ENCODE data around the gene PAAF1.
"Not testable (repeated sequence)": the region's sequence is repeated elsewhere in the genome, so short reads cannot be mapped to it uniquely, and the experiment has no call there.

PAAF1 gene, protein sequence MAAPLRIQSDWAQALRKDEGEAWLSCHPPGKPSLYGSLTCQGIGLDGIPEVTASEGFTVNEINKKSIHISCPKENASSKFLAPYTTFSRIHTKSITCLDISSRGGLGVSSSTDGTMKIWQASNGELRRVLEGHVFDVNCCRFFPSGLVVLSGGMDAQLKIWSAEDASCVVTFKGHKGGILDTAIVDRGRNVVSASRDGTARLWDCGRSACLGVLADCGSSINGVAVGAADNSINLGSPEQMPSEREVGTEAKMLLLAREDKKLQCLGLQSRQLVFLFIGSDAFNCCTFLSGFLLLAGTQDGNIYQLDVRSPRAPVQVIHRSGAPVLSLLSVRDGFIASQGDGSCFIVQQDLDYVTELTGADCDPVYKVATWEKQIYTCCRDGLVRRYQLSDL

DNA sequence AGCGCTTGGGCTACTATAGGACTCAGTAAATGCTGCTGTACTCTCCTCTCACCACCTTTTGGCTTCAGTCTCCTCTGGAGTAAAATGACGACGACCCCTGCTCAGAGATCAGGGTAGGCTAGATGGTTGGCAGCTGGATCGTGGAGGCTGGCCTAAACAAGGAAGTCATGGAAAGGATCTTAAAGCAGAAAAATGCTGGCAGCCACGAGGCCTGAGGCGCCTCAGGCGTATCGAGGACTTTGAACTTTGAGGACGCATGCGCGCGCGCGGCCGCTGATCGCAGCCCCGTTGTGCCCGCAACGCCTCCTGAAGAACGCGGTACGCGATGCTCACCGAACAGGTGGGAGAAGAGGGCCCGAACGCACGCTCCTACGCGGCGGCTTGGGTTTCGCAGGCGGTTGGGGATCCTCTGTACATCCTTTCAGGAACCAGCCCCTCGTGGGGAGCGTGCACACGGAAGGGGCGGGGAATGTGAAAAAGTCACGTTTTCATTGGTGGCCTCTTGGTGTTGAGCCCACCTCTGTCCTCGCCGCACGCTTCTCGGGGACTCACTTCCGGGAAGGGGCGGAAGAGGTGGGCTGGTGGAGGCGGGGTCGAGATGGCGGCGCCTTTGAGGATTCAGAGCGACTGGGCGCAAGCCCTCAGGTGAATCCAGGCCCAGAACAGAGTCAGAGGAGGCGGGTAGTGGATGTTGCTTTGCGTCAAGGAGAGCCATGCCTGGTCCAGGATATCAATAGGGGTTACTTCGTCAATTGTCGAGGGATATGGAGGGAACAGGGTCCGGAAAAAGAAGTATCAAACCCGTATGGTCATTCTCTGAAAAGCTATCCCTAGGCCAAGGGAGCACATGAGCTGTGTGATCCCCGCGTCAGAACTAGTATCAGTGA is at the start of gene PAAF1, which contains the start of gene COA4:
Gene PAAF1, plus strand, starts transcription at position 576 of the 887 bp plus-strand sequence. Its CDS starts 23 bp downstream, at position 599.
Gene COA4, minus strand, starts transcription at position 423 of the 887 bp plus-strand sequence. CDS start 3,468 bp downstream, outside the sequence.
- peak; percentile 98 for DNase-seq

DNA sequence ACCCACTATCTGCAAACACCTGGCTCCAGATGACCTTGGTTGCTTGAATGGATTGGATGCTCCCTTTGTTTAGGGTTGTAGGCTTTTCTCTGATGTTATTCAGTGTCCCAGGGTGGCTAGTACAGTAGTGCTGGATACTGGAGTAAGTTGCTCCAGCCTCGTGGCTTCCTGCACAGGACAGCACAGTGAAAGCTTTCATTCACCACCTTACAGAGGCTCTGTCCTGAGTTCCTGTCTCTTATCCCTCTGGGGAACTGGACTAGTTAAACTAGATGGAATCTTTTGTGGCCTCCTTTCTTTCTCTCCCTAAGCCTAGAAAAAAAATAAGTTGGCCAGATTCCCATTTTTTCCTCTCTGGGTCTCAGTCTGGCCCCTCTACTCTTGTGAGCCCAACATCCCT is 46.5 kb upstream of the PAAF1 start:
- no peak for DNase-seq

DNA sequence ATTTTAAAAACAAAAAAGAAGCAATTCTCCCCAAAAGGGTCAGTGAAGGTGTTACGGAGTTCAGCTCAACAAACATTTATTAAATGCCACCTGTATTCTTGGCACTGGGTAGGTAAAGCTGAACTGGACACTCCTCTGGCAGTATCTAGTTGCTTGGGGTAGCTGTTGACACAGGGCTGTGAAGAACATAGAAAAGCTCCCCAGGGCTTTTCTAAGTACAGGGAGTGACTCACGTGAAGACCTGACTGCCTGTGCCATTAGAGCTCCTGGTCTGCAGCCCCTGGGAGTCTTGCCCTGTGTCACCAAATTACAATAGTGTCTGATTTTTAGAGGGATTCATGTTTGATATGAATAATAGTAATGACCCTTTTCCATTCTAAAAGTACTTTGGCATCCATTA is 43.7 kb upstream of the PAAF1 start:
- DNase-seq, result no peak

DNA sequence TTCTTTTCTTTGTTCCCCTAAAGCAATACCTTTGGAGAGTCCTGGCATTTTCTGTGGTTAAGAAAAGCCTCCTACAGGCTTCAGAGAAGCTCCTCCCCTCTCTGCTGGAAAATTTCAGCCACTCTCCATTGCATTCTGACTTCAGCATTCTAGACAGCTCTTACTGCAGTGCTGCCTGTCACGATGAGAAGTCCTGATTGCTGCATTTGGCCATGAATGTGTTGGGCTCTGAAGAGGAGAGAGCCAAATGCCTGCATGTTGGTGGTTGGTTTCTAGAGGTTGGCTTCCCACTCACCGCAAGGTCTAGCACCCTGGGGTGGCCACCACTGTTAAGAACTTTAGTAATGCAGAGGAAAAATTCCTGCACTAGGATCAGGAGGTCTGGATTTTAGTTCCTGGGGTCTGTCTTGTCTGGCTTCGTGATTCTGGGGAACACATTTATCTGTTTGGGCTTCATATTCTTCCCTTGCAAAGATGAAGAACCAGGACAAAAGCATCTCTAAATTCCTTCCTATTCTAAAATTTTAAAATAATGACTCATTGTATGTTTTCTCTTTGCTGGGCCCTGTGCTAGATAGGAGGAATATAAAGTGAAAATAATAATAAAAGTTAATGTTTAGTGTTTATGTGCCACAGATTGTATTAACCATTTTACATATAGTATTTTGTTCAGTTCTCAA is 38.2 kb upstream of the PAAF1 start:
- no peak for DNase-seq

DNA sequence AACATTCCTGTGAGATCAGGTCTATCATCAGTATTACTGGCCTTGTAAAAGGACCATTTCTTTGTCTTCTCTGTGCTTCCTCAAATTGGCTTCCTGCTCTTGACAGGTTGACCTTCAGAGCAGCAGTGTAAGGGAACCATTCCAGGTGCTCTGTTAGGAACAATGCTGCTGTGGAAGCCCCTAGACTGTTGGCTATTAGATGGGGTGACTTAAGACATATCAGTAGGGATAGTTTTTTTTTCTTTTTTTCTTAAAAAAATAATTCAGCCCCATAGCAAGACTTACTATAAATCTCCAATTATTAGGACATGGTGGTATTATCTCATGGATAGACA is 37.7 kb upstream of the PAAF1 start:
- no peak for DNase-seq

DNA sequence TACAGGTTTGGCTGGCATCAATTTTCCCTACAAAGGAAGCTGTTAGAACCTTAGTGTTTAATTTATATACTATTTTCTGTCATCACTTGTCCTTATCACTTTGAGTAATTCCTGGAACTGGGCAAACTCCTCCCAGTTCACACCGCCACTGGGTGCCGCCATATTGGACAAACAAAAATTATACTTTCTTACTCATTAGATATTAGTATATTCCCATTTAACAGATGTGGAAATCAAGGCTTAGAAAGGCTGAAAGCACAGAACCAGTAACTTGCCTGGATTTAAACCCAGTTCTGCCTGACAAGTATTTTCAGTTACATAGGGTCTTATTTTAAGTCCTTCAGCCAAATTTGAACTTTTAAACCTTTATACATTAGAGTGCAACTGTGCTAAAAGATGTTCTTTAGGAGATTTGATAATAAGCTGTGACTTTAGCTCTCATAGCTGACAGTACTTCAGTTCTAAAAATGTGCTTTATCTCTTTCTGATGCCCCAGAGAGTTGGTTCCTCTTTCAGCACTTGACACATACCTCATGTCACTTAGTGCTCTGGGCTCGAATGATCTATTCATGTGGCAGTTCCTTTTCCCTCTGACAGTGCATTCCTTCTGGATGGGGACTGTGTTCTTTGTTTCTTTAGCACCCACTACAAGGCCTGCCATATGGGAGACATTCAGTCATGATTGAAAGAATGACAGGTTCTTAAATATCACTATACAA is 25.6 kb upstream of the PAAF1 start:
- no peak for DNase-seq

DNA sequence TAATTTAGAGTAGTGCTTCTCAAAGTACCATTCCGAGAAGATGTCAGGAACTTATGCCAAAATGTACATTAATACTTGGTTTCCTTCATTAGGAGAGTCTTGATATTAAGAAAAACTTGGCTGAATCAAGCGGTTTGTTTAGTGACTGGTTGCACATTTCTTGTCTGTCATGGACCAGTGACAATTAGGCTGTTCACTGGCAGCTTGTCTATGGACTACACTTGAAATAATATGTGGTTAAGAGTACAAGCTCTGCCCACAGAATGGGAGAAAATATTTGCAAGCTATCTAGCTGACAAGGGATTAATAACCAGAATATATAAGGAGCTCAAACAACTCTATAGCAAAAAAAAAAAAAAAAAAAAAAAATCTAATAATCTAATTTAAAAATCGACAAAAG is 24.8 kb upstream of the PAAF1 start:
- no peak for DNase-seq

DNA sequence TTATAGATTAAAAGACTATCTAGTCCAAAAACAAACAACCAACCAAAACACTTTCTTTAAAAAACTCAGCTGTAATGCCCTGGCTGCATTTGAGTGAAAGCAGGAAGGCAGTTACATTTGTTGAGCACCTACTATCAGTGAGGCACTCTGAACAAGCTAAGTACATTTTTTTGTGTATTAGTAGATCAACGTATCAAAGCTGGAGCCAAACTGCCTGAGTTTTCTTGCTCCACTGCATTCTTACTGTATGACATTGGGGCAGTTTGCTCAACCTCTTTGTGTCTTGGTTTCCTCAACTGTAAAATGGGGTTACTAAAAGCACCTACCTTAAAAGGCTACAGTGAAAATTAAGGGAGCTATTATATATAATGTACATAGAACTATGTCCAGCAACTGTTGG is 22.1 kb upstream of the PAAF1 start:
- no peak for DNase-seq

DNA sequence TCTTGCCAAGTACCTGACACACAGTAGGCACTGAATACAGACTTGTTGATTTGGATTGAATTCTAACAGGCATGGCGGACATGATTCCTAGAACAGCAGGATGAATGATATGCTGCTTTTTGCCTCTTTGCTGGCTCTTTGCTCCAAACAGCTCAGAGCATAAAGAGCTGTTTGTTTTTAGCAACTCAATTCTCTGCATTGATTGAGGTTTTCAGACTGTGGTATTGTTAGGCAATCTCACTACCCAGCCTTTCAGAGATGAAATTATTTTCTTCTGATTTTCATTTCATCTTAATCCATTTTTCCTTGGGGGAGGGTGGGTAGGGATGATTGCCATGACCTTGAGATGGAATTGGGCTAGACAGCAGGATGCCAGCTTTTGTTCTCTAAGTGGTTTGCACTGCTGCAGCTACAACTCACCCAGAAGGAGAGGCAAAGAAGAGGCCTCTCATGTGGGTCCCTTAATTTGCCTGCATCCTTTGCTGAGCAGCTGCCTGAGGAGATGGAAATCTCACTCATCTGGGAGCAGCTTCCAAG is 20.7 kb upstream of the PAAF1 start:
- DNase-seq, result no peak

DNA sequence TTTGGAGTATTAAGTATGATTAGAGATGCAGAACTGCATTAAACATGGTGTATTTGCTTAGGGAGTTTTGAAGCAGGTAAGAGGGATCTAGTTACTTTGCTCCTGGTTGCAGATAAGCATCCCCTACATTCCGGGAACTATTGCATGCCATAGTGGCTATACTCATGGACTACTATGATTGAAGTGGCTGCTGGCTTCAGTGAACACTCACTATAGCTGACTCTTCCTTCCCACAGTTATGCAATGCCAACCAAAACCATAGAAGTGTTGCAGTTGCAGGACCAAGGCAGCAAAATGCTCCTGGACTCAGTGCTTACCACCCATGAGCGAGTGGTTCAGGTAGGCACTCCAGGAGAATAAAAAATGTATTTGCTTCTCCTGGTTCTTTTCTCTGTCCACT is 17.1 kb upstream of the PAAF1 start:
- DNase-seq, result no peak

DNA sequence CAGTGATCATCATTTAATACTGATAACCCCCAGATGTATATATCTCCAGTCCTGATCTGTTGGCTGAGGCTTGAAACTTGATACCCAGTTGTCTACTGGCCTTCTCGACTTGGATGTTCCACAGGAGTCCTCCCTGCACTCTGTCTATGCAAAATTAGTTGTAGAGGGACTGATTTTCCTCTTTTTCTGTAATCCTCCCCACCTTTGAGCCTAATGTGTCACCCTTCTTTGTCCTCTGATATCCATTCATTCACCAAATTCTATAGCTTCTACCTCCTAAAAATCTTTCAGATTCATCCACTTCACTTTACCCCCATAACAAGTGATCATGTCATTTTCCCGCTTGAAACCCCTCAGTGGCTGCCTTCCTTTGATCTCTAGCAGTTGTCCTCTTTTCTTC is 16.6 kb upstream of the PAAF1 start:
- DNase-seq, result no peak

DNA sequence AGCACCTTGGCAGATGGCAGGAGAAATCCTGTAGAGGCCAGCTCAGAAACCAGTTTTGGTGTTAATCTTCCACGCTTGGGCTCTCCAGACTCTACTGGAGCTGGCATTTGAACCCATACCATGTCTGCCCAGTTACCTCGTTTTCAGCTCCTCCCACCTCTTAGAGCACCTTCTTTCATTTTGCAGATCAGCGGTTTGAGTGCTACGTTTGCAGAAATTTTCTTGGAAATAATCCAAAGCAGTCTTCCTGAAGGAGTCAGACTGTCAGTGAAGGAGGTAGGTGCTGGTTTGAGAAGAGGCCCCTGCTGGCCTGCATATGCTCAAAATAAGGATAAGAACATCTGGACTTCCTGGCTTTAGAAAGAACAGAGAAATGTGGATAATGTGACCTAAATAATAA is 13.8 kb upstream of the PAAF1 start:
- DNase-seq, result no peak

DNA sequence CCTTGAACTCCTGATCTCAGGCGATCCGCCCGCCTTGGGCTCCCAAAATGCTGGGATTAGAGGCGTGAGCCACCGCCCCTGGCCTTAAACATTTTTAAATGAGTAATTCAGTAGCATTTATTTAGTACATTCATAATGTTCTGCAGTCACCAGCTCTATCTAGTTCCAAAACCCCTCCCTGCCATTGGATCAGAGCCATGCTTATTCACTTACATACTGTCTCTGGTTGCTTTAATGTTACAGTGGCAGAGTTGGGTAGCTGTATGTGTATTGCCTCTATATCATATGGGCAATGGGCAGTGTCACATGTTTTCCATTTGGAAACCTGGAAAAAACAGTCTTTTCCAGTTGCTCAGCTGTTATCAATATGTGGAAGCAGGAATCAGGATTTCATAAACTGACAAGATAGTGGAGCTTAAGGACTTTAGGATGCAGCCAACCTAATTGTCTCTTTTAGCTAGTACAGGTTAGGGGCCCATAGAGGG is 10.7 kb upstream of the PAAF1 start:
- DNase-seq, result no peak

DNA sequence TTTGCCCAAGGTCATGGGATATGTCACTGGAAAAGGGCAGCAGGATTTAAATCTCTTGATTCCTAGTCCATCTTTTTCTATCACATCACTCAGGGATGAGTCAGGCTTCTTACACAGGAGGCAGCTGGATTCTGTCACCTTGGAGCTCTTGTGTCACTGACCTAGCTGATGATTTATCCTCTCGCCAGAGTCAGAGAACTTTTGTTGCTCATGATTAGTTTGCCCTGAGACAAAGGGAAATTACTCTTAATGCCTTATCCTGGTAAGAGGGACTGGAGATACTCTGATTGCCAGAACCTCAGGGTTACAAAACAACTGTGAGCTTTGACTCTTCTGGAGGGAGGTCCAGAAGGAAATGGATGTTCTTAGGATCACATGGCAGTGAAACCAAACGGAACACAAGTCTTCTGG is 10.2 kb upstream of the PAAF1 start:
- no peak for DNase-seq

DNA sequence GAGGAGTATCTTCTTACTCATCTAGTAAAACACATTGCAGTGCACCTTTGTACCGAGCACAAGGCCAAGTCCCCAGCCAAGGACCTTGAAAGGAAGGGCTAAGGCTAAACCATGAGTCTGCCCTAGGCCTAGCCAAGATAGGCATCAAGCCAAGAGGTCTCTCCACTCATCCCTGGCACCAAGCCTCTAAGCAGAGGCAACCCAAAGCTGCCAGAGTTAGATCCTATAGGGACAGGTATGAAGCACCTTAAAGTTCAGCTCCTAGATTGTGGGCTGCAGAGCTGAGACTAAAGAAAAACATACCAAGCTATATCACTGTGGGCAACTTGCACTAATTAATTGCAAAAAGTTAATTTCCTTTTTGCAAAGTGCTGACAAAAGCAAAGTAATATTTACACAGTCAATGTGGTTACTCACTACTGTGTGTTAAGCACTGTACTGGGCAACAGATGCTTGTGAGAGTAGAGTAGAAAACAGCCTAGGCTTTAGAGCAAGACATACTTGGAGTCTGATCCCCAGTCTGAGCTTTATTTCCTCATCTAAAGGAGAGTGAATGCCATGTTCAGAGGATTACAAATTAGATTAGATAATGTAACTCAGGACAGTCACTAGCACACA is 7.4 kb upstream of the PAAF1 start:
- DNase-seq, result no peak

DNA sequence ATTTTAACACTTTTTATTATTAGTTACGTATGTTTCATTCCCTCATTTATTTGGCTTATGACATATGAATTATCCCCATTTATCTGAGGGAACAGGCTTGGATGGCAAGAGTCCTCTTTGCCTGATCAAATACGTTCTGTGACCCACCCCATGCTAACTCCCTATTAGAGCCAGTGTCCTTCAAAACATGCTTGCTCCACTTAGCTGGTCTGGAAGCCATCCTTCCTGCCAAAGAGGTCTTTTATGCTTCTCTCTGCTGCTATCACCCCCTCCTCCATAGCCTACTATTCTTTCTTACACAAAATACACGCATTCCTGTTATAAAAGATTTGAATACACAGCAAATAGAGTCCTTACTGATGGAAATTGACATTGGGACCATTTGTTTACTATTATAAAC is 6.5 kb upstream of the PAAF1 start:
- DNase-seq, result no peak

DNA sequence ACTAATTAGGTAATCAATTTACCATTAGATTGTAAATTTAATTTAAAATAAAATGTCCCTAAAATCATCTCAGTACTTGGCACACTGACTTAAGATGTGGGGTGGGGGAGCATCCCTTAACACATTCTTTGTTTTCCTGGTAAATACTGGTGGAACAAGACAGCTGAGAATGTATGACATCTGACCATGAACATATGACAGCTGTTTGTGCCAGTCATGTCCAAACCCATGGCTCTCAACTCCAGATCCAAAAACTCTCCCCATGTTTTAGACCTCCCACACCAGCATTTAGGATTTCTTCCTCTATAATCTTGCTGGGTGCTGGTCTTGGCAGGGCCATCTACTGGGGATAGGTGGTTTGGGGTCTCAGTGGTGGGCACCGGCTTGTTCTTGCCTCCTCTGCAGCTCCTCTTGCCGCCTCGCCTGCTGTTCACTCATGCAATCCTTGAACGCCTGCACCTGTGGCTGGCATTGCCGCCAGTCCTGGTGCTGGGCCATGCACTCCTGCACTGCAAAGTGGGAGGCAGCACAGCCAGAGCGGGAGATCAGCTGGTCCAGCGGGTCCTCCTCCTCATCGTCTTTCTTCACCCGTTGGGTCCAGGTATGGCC is 3.9 kb upstream of the PAAF1 start:
- DNase-seq, result no peak

DNA sequence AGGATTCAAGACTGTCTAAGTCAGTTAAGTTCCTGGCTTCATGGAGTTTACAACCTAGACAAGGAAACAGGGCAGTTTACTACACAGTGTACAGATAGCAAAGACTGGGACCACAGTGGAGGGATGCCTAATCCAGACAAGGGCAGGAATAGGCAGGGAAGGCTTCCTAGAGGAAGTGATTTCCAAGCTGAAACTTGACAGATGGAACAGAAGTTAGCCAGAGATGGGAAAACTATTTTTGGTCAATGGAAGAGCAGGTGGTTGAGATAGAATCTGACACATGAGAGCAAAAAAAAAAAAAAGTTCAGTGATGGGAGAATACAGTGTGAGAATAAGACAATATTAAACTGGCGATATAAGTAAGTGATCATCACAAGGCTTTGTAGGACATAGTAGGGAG is 1.4 kb upstream of the PAAF1 start:
- no peak for DNase-seq

DNA sequence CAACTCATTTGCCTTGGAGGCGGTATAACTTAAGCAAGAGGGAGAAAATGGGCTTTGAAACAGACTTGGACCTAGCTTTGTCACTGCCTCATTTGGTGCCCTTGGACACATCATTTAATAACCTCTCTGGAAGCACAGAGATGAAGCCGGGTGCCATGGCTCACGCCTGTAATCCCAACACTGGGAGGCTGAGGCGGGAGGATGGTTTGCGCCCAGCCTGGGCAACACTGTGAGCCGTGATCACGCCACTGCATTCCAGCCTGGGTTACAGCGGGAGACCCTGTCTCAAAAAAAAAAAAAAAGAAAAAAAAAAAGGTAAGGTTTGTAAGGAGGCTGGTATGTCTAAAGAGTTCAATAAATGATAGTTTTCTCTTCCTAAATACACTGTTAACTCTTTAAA is 959 bp upstream of the PAAF1 start:
- DNase-seq, result no peak

DNA sequence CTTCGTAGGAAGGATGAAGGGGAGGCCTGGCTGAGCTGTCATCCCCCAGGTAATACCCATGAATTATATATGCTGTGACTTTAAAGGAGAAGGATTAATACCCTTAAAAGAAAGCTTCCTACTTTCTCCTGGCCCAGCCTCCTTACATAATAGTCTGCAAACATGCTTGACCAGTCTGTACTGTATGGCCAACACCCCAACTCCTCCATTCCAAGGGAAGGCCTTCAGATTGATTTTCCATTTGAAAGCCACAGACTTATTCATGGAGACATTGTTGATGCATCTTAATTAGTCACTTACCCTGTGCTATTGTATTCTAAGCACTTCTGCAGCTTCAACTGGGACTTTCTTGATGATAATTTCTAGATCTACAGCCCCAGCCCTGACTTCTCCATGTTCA is 2.0 kb downstream of the PAAF1 start:
- no peak for DNase-seq

DNA sequence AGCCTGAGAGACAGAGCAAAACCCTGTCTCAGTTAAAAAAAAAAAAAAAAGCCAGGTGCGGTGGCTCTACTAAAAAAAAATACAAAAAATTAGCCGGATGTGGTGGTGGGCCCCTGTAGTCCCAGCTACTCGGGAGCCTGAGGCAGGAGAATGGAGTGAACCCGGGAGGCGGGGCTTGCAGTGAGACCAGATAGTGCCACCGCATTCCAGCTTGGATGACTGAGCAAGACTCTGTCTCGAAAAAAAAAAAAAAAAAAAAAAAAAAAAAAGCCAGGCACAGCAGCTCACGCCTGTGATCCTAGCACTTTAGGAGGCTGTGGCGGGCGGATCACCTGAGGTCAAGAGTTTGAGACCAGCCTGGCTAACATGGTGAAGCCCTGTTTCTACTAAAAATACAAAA is 3.6 kb downstream of the PAAF1 start:
- DNase-seq, result not testable (repeated sequence)

DNA sequence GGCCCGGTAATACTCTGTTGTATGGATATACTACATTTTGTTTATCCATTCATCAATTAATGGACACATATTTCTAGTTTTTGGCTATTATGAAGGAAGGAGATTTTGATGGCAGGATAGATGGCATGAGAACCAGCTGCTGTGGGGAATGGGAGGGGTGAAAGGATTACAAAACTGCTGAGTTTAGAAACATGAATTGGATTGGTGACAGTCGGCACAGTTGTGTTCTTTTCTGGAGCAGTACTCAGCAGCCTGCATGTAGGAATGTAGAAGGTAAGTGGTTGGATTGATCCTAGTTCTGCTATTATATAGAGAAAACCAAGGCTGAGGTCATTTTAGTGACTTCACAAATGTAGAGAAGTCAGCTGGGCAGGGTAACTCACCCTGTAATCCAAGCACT is 7.1 kb downstream of the PAAF1 start:
- no peak for DNase-seq

Data from activated effector memory CD4-positive, alpha-beta T cell treated with anti-CD3 and anti-CD28 coated beads, Interleukin-2, amount 50 U/mL, for 16 hours (primary cell).